ENCODE measurements around the gene ARHGEF40.
A peak's percentile ranks its signal among the peaks of the same experiment; 100 is the strongest.

ARHGEF40 gene

GRCh38 chr14:21070083-21070609 lies at the start of gene ARHGEF40:
Gene ARHGEF40, plus strand, starts transcription at chr14:21070304. Its CDS starts 93 bp downstream, at chr14:21070397.
- no peak for TF ChIP-seq CTCF (IDR thresholded peaks at IDR 0.05; ENCODE audit: low read depth, low read length)
- H3K4me3 ChIP-seq (ENCODE audit: low read depth, low read length) = peak within 1 kb of the TSS; percentile 82

GRCh38 chr14:21020977-21021545 lies 49.0 kb upstream of the ARHGEF40 start:
- TF ChIP-seq CTCF (IDR thresholded peaks at IDR 0.05; ENCODE audit: low read depth, low read length) = no peak
- no peak overlapping the region for H3K4me3 ChIP-seq (ENCODE audit: low read depth, low read length)

GRCh38 chr14:21022686-21023085 lies 47.4 kb upstream of the ARHGEF40 start:
- no peak overlapping the region for H3K4me3 ChIP-seq (ENCODE audit: low read depth, low read length)
- TF ChIP-seq CTCF (IDR thresholded peaks at IDR 0.05; ENCODE audit: low read depth, low read length) = no peak

GRCh38 chr14:21023174-21023573 lies 46.9 kb upstream of the ARHGEF40 start:
- no peak overlapping the region for H3K4me3 ChIP-seq (ENCODE audit: low read depth, low read length)
- no peak for TF ChIP-seq CTCF (IDR thresholded peaks at IDR 0.05; ENCODE audit: low read depth, low read length)

GRCh38 chr14:21023817-21024584 lies 46.1 kb upstream of the ARHGEF40 start:
- no peak overlapping the region for H3K4me3 ChIP-seq (ENCODE audit: low read depth, low read length)
- no peak for TF ChIP-seq CTCF (IDR thresholded peaks at IDR 0.05; ENCODE audit: low read depth, low read length)

GRCh38 chr14:21024585-21025370 lies 45.3 kb upstream of the ARHGEF40 start, which contains the start of gene NDRG2:
Gene NDRG2, minus strand, starts transcription at chr14:21025061. Its CDS starts 1,746 bp downstream, at chr14:21023315.
- no peak for TF ChIP-seq CTCF (IDR thresholded peaks at IDR 0.05; ENCODE audit: low read depth, low read length)
- no peak within 1 kb of the TSS for H3K4me3 ChIP-seq (ENCODE audit: low read depth, low read length)
